ENCODE data around the gene HNRNPL.
"Not testable (repeated sequence)": the region's sequence is repeated elsewhere in the genome, so short reads cannot be mapped to it uniquely, and the experiment has no call there.

The HNRNPL gene

GRCh38 chr19:38815059-38816001 is 34.5 kb downstream of the HNRNPL start:
- no peak overlapping the region for H3K27ac ChIP-seq (ENCODE audit: low read depth, low read length)
- no peaks in the 10 kb centered on the region for H3K4me1 ChIP-seq (ENCODE audit: insufficient read depth, low read length)
- no peaks in the 10 kb centered on the region for H3K9me3 ChIP-seq (ENCODE audit: low read length)
- no peak overlapping the region for H3K9ac ChIP-seq (ENCODE audit: low read length)
- peaks cover 35% of the 10 kb centered on the region for H3K36me3 ChIP-seq (ENCODE audit: insufficient read depth, low read length)
- no peaks in the 10 kb centered on the region for H3K27me3 ChIP-seq (ENCODE audit: control insufficient read depth in 1 of 2, insufficient read depth in 2 of 2, low read length in 2 of 2)
- no peak overlapping the region for H3K4me3 ChIP-seq (ENCODE audit: low read depth in 1 of 2, low read length in 2 of 2)

DNA sequence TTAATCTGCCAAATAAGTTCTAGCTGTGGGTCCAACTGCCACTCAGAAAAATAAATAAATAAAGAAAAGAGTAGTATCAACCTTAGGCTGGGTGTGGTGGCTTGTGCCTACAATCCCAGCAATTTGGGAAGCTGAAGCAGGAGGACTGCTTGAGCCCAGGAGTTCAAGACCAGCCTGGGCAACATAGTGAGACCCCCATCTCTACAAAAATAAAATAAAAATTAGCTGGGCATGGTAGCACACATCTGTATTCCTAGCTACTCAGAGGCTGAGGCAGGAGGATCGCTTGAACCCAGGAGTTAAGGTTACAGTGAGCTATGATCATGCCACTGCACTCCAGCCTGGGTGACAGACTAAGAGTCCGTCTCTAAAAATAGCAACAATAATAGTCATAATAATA is 35.9 kb downstream of the HNRNPL start:
- not testable (repeated sequence) for H3K9me3 ChIP-seq (ENCODE audit: low read length); H3K27me3 ChIP-seq (ENCODE audit: control insufficient read depth in 1 of 2, insufficient read depth in 2 of 2, low read length in 2 of 2); H3K9ac ChIP-seq (ENCODE audit: low read length); H3K4me1 ChIP-seq (ENCODE audit: insufficient read depth, low read length); H3K27ac ChIP-seq (ENCODE audit: low read depth, low read length); H3K4me3 ChIP-seq (ENCODE audit: low read depth in 1 of 2, low read length in 2 of 2)
- H3K36me3 ChIP-seq (ENCODE audit: insufficient read depth, low read length) = peaks cover 33% of the 10 kb centered on the region

- H3K9me3 ChIP-seq (ENCODE audit: low read length) = no peaks in the 10 kb centered on the region
- peaks cover 33% of the 10 kb centered on the region for H3K36me3 ChIP-seq (ENCODE audit: insufficient read depth, low read length)
- no peak overlapping the region for H3K27ac ChIP-seq (ENCODE audit: low read depth, low read length)
- no peaks in the 10 kb centered on the region for H3K27me3 ChIP-seq (ENCODE audit: control insufficient read depth in 1 of 2, insufficient read depth in 2 of 2, low read length in 2 of 2)
- H3K4me3 ChIP-seq (ENCODE audit: low read depth in 1 of 2, low read length in 2 of 2) = no peak overlapping the region
- no peak overlapping the region for H3K9ac ChIP-seq (ENCODE audit: low read length)
- no peaks in the 10 kb centered on the region for H3K4me1 ChIP-seq (ENCODE audit: insufficient read depth, low read length)
Measured at GRCh38 chr19:38813323-38813722, 36.5 kb downstream of the HNRNPL start.

DNA sequence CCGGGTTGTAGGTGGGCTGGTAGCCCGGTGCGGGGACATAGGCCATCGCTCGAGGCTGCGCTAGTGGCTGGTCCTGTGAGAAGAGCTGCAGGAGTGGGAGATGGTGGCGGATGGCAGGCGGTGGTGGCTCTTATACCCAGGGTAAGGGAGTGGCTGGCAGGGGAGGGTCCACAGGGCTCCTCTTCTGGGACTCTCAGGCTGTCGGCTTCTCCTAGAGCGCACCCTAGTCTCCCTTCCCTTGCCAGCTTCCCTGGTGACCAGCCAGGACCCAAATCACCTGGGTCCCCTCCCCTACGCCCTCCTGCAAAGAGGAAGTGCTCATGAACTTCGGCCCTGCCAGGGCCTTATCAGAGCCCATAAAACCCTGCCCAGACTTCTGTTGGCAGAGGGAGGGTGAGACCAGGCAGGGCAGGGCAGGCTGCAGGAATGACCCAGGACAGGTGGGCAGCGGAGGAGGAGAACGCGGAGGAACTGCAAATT is 36.9 kb downstream of the HNRNPL start, which contains the start of gene LGALS4:
LGALS4 (minus strand) TSS at position 105 of the 480 bp plus-strand sequence; CDS start at position 46, 59 bp downstream.
- Histone ChIP-seq H3K4me3 (ENCODE audit: low read depth in 1 of 2, low read length in 2 of 2) (no peak within 1 kb of the TSS), H3K27ac (ENCODE audit: low read depth, low read length) (no peak within 1 kb of the TSS)

DNA sequence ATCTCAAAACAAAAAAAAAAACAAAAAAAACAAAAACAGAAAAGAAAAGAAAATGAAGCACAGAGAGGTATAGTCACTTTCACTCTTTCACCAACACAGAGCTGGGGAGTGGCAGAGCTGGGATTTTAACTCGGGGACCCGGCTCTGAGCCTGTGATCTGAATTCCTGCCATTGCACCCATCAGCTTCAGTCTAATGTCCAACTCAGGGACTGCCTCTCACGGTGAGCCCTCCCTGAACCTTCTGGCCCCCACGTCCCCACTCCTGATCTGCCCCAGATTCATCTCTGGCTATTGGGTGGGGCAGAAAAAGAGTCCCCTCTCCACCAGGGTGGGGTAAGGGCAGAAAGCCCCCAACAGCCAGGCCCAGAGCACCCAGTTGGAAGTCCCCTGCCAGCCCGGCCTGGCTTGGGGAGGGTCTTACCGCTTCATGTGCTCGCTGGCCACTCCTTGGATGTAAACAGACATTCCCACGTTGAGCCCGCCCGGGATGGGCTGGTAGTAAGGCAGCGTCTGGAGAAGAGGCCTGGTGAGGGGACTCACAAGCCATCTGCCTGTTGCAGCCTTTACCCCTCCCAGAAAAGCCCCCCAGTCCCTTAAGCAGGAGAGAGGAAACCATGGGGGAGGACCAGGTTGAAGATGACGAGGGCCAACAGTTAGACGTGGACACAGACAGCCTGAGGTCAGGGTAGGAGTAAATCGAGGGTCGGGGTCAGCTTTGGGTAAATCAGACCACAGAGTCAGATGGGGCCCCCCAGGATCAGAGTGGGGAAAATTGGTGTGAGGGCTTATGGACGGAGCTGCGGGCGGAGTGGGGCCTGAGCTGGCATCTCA is 37.6 kb downstream of the HNRNPL start:
- Histone ChIP-seq H3K27ac (ENCODE audit: low read depth, low read length) (no peak overlapping the region), H3K4me3 (ENCODE audit: low read depth in 1 of 2, low read length in 2 of 2) (no peak overlapping the region), H3K9me3 (ENCODE audit: low read length) (no peaks in the 10 kb centered on the region), H3K4me1 (ENCODE audit: insufficient read depth, low read length) (no peaks in the 10 kb centered on the region), H3K9ac (ENCODE audit: low read length) (no peak overlapping the region), H3K27me3 (ENCODE audit: control insufficient read depth in 1 of 2, insufficient read depth in 2 of 2, low read length in 2 of 2) (no peaks in the 10 kb centered on the region), H3K36me3 (ENCODE audit: insufficient read depth, low read length) (peaks cover 23% of the 10 kb centered on the region)

More for the DNA sequence above, 36.9 kb downstream of the HNRNPL start, which contains the start of gene LGALS4:
- no peaks in the 10 kb centered on the region for H3K27me3 ChIP-seq (ENCODE audit: control insufficient read depth in 1 of 2, insufficient read depth in 2 of 2, low read length in 2 of 2)
- H3K9ac ChIP-seq (ENCODE audit: low read length) = no peak within 1 kb of the TSS
- peaks cover 29% of the 10 kb centered on the region for H3K36me3 ChIP-seq (ENCODE audit: insufficient read depth, low read length)
- no peaks in the 10 kb centered on the region for H3K9me3 ChIP-seq (ENCODE audit: low read length)
- H3K4me1 ChIP-seq (ENCODE audit: insufficient read depth, low read length) = no peaks in the 10 kb centered on the region

- H3K9me3 ChIP-seq (ENCODE audit: low read length) = no peaks in the 10 kb centered on the region
- H3K36me3 ChIP-seq (ENCODE audit: insufficient read depth, low read length) = no peaks in the 10 kb centered on the region
- H3K27me3 ChIP-seq (ENCODE audit: control insufficient read depth in 1 of 2, insufficient read depth in 2 of 2, low read length in 2 of 2) = no peaks in the 10 kb centered on the region
- H3K9ac ChIP-seq (ENCODE audit: low read length) = no peak overlapping the region
- H3K27ac ChIP-seq (ENCODE audit: low read depth, low read length) = no peak overlapping the region
- no peaks in the 10 kb centered on the region for H3K4me1 ChIP-seq (ENCODE audit: insufficient read depth, low read length)
- no peak overlapping the region for H3K4me3 ChIP-seq (ENCODE audit: low read depth in 1 of 2, low read length in 2 of 2)
Measured at GRCh38 chr19:38809592-38810252, 40.1 kb downstream of the HNRNPL start.

GRCh38 chr19:38808741-38809140 is 41.0 kb downstream of the HNRNPL start:
- H3K27ac ChIP-seq (ENCODE audit: low read depth, low read length) = no peak overlapping the region
- no peaks in the 10 kb centered on the region for H3K36me3 ChIP-seq (ENCODE audit: insufficient read depth, low read length)
- H3K9ac ChIP-seq (ENCODE audit: low read length) = no peak overlapping the region
- H3K4me3 ChIP-seq (ENCODE audit: low read depth in 1 of 2, low read length in 2 of 2) = no peak overlapping the region
- H3K9me3 ChIP-seq (ENCODE audit: low read length) = no peaks in the 10 kb centered on the region
- no peaks in the 10 kb centered on the region for H3K27me3 ChIP-seq (ENCODE audit: control insufficient read depth in 1 of 2, insufficient read depth in 2 of 2, low read length in 2 of 2)
- H3K4me1 ChIP-seq (ENCODE audit: insufficient read depth, low read length) = no peaks in the 10 kb centered on the region

DNA sequence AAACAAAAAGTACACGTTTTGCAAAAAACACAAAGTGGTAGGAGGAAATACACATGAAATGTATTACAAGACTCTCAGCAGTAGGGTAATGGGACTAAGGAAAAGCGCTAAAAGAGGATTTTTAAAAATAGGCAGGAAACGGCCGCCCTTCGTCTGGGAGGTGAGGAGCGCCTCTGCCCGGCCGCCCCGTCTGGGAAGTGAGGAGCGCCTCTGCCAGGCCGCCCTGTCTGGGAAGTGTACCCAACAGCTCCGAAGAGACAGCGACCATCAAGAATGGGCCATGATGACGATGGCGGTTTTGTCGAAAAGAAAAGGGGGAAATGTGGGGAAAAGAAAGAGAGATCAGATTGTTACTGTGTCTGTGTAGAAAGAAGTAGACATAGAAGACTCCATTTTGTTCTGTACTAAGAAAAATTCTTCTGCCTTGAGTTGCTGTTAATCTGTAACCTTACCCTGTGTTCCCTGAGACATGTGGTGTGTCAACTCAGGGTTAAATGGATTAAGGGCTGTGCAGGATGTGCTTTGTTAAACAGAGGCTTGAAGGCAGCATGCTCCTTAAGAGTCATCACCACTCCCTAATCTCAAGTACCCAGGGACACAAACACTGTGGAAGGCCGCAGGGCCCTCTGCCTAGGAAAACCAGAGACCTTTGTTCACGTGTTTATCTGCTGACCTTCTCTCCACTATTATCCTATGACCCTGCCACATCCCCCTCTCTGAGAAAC is 42.2 kb downstream of the HNRNPL start:
- not testable (repeated sequence) for H3K4me1 ChIP-seq (ENCODE audit: insufficient read depth, low read length); H3K27ac ChIP-seq (ENCODE audit: low read depth, low read length); H3K4me3 ChIP-seq (ENCODE audit: low read depth in 1 of 2, low read length in 2 of 2); H3K9me3 ChIP-seq (ENCODE audit: low read length); H3K9ac ChIP-seq (ENCODE audit: low read length); H3K36me3 ChIP-seq (ENCODE audit: insufficient read depth, low read length); H3K27me3 ChIP-seq (ENCODE audit: control insufficient read depth in 1 of 2, insufficient read depth in 2 of 2, low read length in 2 of 2)

DNA sequence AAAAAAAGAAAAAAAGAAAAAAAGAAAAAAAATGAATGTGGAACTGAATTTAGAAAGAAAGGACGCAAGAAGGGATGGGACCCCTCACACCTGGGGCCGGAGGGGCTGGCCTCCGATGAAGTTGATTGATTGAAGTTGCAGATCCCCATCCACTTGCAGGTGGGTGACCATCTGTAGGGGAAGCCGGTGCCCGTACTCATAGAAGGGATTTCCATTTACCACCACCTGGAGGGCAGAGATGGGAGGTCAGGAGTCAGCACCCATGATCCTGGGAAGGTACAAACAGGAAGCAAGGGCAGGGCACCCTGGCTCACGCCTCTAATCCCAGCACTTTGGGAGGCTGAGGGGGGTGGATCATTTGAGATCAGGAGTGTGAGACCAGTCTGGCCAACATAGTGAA is 43.4 kb downstream of the HNRNPL start:
- Histone ChIP-seq H3K9ac (ENCODE audit: low read length) (no peak overlapping the region), H3K27ac (ENCODE audit: low read depth, low read length) (no peak overlapping the region), H3K4me1 (ENCODE audit: insufficient read depth, low read length) (no peaks in the 10 kb centered on the region), H3K4me3 (ENCODE audit: low read depth in 1 of 2, low read length in 2 of 2) (no peak overlapping the region), H3K27me3 (ENCODE audit: control insufficient read depth in 1 of 2, insufficient read depth in 2 of 2, low read length in 2 of 2) (no peaks in the 10 kb centered on the region), H3K9me3 (ENCODE audit: low read length) (no peaks in the 10 kb centered on the region), H3K36me3 (ENCODE audit: insufficient read depth, low read length) (no peaks in the 10 kb centered on the region)

DNA sequence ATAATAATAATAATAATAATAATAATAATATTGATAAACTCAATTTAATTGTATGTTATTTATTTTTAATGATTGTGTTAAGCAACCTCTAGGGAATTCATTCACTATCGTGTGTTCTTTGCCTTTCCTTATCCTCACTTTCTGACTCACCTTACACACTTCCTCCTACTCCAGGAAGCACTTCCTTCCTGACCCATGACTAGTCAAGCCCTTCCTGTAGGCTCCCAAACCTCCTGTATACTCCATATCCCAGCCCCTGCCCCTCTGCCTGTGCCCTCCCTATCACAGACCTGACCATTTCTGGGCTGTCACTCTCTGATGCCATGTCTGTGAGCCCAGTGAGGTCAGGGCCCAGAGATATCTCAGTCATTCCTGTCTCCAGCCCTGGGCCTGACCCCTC is 44.6 kb downstream of the HNRNPL start:
- no peak overlapping the region for H3K4me3 ChIP-seq (ENCODE audit: low read depth in 1 of 2, low read length in 2 of 2)

More for the DNA sequence above, 44.6 kb downstream of the HNRNPL start:
- H3K27ac ChIP-seq (ENCODE audit: low read depth, low read length) = no peak overlapping the region
- H3K9me3 ChIP-seq (ENCODE audit: low read length) = no peaks in the 10 kb centered on the region
- H3K4me1 ChIP-seq (ENCODE audit: insufficient read depth, low read length) = no peaks in the 10 kb centered on the region
- H3K36me3 ChIP-seq (ENCODE audit: insufficient read depth, low read length) = no peaks in the 10 kb centered on the region
- no peaks in the 10 kb centered on the region for H3K27me3 ChIP-seq (ENCODE audit: control insufficient read depth in 1 of 2, insufficient read depth in 2 of 2, low read length in 2 of 2)
- H3K9ac ChIP-seq (ENCODE audit: low read length) = no peak overlapping the region

Data from muscle layer of colon (tissue), 2 donors.